IPS-18c (cell line): ENCODE data around the gene PRUNE2.
"Not testable (repeated sequence)": the region's sequence is repeated elsewhere in the genome, so short reads cannot be mapped to it uniquely, and the experiment has no call there.

Source experiments
- H3K4me3 ChIP-seq: 2 replicates; pipeline ENCODE4 v1.7.0; 2013; ENCODE audit warnings: low read depth, mild to moderate bottlenecking, low read length, moderate library complexity; ENCODE audit not compliant: insufficient read depth
- H3K9me3 ChIP-seq: one replicate; pipeline ENCODE4 v1.6.1; 2013; ENCODE audit warnings: mild to moderate bottlenecking, low read length, moderate library complexity; ENCODE audit not compliant: control insufficient read depth, insufficient read depth

The PRUNE2 gene

DNA sequence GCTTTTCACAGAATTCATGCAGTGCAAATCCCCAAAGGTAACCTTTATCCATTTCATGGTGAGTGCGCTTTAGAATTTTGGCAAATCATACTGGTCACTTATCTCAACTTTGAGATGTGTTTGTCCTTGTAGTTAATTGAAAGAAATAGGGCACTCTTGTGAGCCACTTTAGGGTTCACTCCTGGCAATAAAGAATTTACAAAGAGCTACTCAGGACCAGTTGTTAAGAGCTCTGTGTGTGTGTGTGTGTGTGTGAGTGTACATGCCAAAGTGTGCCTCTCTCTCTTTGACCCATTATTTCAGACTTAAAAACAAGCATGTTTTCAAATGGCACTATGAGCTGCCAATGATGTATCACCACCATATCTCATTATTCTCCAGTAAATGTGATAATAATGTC, 120.4 kb downstream of the PRUNE2 start:
- Histone ChIP-seq H3K9me3 (no peaks in the 10 kb centered on the region), H3K4me3 (no peak overlapping the region)

DNA sequence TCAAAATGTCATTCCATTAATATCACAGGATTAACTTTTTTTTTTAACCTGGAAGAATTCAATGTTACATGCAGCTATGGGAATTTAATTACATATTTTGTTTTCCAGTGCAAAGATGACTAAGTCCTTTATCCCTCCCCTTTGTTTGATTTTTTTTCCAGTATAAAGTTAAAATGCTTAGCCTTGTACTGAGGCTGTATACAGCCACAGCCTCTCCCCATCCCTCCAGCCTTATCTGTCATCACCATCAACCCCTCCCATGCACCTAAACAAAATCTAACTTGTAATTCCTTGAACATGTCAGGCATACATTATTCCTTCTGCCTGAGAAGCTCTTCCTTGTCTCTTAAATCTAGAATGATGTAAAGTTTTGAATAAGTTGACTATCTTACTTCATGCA, 121.0 kb downstream of the PRUNE2 start:
- no peak overlapping the region for H3K4me3 ChIP-seq
- H3K9me3 ChIP-seq: no peaks in the 10 kb centered on the region

DNA sequence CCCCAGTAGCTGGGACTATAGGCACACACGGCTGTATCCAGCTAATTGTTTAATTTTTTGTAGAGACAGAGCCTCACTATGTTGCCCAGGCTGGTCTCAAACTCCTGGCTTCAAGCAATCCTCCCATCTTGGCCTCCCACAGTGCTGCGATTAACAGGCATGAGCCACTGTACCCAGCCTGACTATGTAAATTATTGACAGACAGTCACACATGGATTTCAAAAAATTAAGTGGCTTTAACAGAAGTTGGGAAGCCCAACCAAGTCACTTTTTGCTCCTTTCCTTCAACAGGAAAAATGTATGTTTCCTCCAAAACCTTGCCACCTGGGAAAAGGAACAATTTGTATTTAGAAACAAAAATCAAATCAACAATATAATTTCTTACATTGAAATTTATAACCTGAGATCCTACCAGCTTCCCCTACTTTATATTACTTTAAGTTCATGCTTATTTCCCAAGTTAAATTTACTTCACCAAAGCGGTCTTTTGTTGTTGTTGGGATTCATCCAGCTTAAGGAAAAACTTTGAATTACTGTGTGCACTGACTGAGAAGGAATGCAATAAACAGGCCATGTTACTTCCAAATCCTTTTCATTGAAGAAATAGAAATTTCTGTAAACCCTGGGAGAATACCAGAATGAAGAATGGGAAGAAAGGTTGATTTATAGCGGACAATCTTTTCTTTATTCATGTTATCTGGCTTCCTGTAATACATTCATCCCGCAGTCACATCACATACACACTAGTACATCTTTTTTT, 133.0 kb downstream of the PRUNE2 start:
- no peak overlapping the region for H3K4me3 ChIP-seq
- no peaks in the 10 kb centered on the region for H3K9me3 ChIP-seq

DNA sequence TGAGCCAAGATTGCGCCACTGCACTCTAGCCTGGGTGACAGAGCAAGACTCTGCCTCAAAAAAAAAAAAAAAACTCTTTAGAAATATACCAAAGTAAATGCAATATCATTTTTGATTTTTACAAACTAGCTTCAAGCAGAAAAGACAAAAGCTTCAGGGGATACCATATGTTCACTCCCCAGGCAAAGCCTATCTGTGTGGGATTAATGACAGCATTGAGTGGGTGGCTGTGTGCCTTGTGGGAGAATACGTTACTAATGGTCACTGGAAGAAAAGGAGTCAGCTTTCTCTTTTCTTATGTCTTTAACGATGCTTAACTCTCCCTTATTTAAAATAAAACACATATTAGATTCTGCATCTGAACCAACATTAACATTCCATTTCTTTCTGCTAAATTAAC, 139.8 kb downstream of the PRUNE2 start:
- Histone ChIP-seq H3K9me3 (no peaks in the 10 kb centered on the region), H3K4me3 (no peak overlapping the region)

DNA sequence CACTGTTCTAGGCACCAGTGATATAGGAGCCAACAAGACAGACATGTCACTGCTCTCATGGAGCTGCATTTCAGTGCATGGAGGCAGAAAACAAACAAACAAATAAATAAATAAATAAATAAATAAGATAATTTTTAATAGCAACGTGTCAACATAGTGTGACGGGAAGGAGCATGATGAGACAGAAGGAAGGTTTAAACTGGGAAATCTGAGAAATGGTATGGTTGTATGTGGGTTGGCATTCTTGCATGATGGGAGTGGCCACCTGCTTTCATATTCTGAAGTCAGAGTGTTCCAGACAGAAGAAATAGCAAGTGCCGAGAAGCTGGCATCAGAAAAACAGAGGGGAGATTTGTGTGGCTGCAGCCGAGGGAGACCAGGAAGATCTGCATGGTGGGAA, 141.8 kb downstream of the PRUNE2 start, which contains the start of gene PCA3:
Gene PCA3 (plus strand): TSS at position 301 of the 400 bp plus-strand sequence.
- no peaks in the 10 kb centered on the region for H3K9me3 ChIP-seq
- no peak within 1 kb of the TSS for H3K4me3 ChIP-seq

DNA sequence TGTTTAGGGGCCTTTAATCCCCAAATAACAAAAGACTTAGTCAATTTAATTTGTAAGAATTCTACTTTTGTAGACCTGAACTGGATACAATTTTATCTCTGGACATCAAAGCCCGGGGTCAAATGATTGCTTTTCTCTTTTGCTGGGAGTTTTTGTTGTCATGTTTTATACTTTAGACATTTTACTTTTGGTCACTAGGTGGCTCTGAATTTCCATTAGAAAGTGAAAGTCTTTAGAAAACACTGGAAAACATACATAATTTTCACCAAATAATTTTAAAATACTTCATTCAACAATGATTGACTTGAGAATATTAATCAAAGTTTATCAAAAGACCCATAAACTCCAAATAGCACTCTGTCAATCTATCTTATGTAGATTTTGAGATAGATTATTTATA, 144.5 kb downstream of the PRUNE2 start:
- no peak overlapping the region for H3K4me3 ChIP-seq

GRCh38 chr9:76759732-76760131, 146.2 kb downstream of the PRUNE2 start:
- no peak overlapping the region for H3K4me3 ChIP-seq
- no peaks in the 10 kb centered on the region for H3K9me3 ChIP-seq

More for the DNA sequence above, 144.5 kb downstream of the PRUNE2 start:
- H3K9me3 ChIP-seq: no peaks in the 10 kb centered on the region

DNA sequence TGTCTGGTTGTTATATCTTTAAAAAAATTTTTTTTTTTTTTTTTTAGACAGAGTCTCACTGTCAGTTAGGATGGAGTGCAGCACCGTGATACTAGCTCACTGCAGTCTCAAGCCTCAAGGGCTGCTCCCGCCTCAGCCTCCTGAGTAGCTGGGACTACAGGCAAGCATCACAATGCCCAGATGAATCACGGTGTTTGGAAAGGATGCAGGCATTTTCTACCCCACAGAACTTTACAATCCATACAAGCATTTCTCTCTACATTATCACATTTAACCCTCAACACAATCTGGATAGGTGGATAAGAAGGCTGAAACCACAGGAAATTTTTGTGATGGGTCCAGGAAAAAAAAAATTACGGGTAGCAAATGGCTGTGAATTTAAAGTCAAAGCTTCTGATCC, 147.4 kb downstream of the PRUNE2 start:
- H3K4me3 ChIP-seq: no peak overlapping the region
- no peaks in the 10 kb centered on the region for H3K9me3 ChIP-seq

DNA sequence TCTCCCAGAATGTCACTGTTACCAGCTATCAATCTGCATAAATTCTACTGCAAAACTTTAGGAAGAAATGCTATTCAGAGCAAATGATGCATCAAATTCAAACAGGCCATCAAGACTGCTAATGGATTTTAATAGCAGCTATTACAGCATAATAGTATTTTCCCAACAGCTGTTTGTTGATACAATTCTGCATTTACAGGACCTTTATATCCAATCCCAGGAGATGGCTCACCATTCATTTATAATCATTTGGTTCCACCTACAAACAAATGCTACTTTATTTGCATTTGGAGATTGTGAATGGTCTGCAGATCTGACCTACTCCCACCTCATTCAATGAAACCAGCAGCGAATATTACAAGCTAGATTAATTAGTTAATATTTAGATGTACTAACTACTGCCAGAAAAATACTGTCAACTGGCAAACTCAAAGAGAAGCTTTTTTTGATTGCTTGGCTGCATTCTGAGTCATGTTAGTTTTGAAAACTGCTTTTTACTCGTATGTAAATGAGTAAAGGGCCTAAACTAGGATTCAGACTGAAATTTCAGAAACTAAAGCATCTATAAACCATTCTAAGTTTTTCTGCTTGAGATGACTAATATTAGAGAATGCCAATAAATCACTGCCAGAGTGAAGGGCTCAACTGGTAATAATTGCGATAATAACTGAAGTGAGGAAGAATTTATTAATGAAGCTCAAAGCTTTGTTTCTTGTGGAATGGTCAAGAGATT, 148.8 kb downstream of the PRUNE2 start:
- Histone ChIP-seq H3K4me3 (no peak overlapping the region), H3K9me3 (no peaks in the 10 kb centered on the region)

- Histone ChIP-seq H3K4me3 (no peak overlapping the region), H3K9me3 (no peaks in the 10 kb centered on the region)
These were observed 149.7 kb downstream of the PRUNE2 start for GRCh38 chr9:76756268-76756640.

DNA sequence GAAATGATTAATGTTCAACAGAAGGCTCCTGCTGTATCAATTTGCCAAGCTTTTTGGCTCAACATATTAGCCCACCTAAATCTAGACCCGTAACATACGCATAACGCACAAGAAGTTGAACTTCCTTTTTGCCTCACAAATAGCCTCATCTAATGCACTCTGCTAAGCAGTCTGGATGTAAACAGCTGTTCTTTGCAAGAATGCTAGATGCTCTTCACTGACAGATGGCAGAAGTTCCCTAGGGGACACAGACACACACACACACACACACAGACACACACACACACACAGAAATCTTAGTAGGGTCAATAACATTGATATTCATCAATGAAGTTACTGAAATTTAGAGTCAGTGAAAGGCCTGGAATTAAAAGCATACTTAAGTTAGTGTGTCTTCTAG, 154.9 kb downstream of the PRUNE2 start:
- Histone ChIP-seq H3K9me3 (no peaks in the 10 kb centered on the region), H3K4me3 (no peak overlapping the region)

DNA sequence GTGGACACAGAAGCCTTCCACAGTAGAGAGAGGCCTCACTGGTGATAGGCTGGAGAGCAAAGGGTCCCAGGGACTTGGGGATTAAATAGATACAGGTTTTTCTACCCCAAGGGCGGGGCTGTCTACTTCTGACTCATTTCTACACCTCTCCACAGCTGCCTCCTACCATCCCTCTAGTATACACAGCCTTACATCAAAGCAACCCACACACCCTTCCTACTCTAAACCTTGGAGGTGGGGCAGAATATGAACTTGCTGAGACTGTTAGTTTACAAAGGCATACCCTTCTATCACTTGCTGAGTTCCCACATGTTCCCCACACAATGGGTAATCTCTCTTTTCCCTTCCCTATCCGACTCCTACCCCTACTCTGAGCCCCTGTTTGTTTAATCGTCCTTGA, 161.6 kb downstream of the PRUNE2 start:
- Histone ChIP-seq H3K4me3 (no peak overlapping the region), H3K9me3 (no peaks in the 10 kb centered on the region)

DNA sequence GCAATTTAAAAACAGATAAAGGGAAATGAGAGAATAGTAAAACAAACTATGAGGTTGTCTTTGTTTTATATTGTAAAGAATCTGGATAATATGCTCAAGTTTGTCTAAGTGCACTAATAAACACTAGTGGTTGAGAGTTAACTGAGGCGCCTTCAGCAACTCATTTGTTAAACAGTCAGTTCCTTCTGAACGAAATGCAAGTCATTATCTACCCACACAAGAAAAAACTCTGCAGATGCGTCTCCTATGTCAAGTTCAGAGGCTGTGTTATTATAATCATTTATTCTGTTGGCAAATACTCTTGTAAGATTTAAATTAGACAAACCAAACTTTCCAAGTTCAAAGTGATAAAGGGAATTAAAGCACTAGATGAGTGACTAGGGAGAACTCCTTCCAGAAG, 162.0 kb downstream of the PRUNE2 start:
- Histone ChIP-seq H3K4me3 (no peak overlapping the region), H3K9me3 (no peaks in the 10 kb centered on the region)

GRCh38 chr9:76742890-76743289, 163.0 kb downstream of the PRUNE2 start:
- H3K4me3 ChIP-seq, H3K9me3 ChIP-seq: not testable (repeated sequence)

GRCh38 chr9:76741524-76741923, 164.4 kb downstream of the PRUNE2 start:
- H3K9me3 ChIP-seq: no peaks in the 10 kb centered on the region
- no peak overlapping the region for H3K4me3 ChIP-seq

DNA sequence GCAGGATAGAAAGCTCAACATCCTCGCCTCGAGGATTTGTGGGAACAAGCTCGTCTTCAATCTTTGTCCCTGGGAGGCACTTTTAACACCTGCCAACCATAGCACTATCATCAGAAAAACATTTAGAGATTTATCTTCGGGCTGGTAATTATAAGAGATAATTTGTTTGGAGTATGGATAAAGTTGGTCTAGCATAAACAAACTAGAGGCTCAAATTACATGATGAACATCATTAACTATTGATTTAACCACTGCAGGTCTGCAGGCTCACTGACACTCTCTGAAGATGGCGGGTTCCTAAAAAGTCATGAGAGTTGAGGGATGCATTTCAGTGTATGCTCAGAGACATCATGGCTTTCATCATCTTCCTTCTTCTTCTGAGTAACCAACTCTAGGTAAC, 167.5 kb downstream of the PRUNE2 start:
- H3K4me3 ChIP-seq: no peak overlapping the region
- no peaks in the 10 kb centered on the region for H3K9me3 ChIP-seq

DNA sequence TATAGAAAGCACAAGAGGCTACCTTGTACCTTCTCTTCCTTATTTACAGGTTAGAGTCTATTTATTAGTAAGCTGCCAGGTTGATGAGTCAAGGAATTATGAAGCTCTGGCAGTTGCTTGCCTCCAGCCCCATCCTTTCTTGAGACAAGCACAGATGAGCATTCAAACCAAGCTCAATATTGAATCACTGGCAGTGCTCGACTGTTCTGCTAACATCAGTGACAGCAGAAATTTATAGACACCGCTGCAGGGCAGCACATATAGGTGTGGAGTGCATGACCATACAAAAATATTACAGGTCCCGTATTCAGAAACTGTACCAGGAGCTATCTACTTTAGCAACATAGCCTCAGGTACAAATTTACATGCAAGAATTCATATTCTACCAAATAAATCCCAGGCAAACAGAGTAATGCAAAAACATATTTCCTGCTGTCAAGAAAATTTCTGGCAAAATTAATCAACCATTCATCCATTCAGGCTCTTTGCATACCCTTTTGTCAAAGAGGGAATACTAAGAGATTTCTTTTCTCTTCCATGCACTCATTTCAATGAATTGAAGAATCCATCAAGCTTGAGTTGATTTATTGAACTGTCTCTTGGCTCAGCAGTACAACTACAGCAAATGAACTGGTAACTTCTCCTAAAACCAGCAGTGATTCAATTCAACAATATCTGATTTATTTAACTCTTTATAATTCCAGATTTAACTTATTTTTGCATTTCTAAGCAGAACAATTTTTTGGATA, 168.6 kb downstream of the PRUNE2 start:
- no peak overlapping the region for H3K4me3 ChIP-seq
- no peaks in the 10 kb centered on the region for H3K9me3 ChIP-seq

DNA sequence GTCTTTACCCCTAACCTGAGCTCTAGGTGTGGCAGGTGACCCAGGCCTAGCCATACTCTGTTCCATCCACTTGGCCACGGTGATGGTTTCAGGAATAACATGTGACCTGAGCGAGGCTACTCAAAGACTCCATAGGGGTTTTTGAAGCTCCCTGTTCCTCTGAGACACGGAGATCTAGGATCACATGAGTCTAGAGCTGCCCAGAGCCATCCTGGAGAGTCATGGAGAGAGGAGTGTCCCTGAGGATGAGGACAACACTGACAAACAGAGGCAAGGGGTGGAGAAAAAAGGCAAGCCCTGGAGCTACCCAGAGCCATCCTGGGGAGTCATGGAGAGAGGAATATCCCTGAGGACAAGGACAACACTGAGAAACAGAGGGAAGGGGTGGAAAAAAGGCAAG, 171.2 kb downstream of the PRUNE2 start:
- H3K9me3 ChIP-seq: no peaks in the 10 kb centered on the region
- no peak overlapping the region for H3K4me3 ChIP-seq
